GM23248 (cell line): ENCODE results near the gene ADAM19. TPM values are rescaled to one million over a fixed set of nuclear protein-coding genes. Genes with fewer than 3 reads are reported as not detected.

Experiments
- DNase-seq: peaks from one replicate; pipeline ENCODE4 v3.0.0-alpha.2; 2015
- H2AFZ ChIP-seq: fragments of 200-600 bp; sonication (generic); 2 replicates; pipeline ENCODE4 v1.6.1; 2016; ENCODE audit warnings: antibody characterized with exemption
- H3F3A ChIP-seq: fragments of 200-600 bp; sonication (generic); 2 replicates; pipeline ENCODE4 v1.6.1; 2016; ENCODE audit warnings: mild to moderate bottlenecking, antibody characterized with exemption, mixed run types; ENCODE audit not compliant: insufficient read depth
- H3K27ac ChIP-seq: fragments of 200-600 bp; sonication (generic); 2 replicates; pipeline ENCODE4 v1.5.1; 2016; ENCODE audit warnings: mild to moderate bottlenecking
- H3K27me3 ChIP-seq: fragments of 200-600 bp; sonication (generic); replicated peaks from 2 replicates; pipeline ENCODE4 v1.6.1; 2016; ENCODE audit warnings: mild to moderate bottlenecking; ENCODE audit not compliant: insufficient read depth
- H3K36me3 ChIP-seq: fragments of 200-600 bp; sonication (generic); 2 replicates; pipeline ENCODE4 v1.6.1; 2016; ENCODE audit warnings: low read depth, mild to moderate bottlenecking
- H3K4me1 ChIP-seq: fragments of 200-600 bp; sonication (generic); 2 replicates; pipeline ENCODE4 v1.6.1; 2016; ENCODE audit warnings: mild to moderate bottlenecking; ENCODE audit not compliant: insufficient read depth
- H3K4me2 ChIP-seq: fragments of 200-600 bp; sonication (generic); one replicate; pipeline ENCODE4 v1.6.1; 2016; ENCODE audit warnings: mild to moderate bottlenecking; ENCODE audit not compliant: unreplicated experiment
- H3K4me3 ChIP-seq: fragments of 200-600 bp; sonication (generic); 2 replicates; pipeline ENCODE4 v1.5.1; 2016; ENCODE audit warnings: mild to moderate bottlenecking
- H3K79me2 ChIP-seq: fragments of 200-600 bp; sonication (generic); 2 replicates; pipeline ENCODE4 v1.6.1; 2016; ENCODE audit warnings: mild to moderate bottlenecking; ENCODE audit not compliant: insufficient read depth
- H3K9ac ChIP-seq: fragments of 200-600 bp; sonication (generic); 2 replicates; pipeline ENCODE4 v1.6.1; 2016; ENCODE audit warnings: mild to moderate bottlenecking
- H3K9me2 ChIP-seq: fragments of 200-600 bp; sonication (generic); 2 replicates; pipeline ENCODE4 v1.6.1; 2016; ENCODE audit warnings: mixed run types, mild to moderate bottlenecking, moderate library complexity; ENCODE audit not compliant: insufficient read depth
- H3K9me3 ChIP-seq: fragments of 200-600 bp; sonication (generic); one replicate; pipeline ENCODE4 v1.6.1; 2017; ENCODE audit warnings: low read depth
- H4K20me1 ChIP-seq: fragments of 200-600 bp; sonication (generic); 2 replicates; pipeline ENCODE4 v1.6.0; 2016; ENCODE audit not compliant: insufficient read depth
- EZH2 ChIP-seq: fragments of 200-600 bp; sonication (generic); IDR thresholded peaks from 2 replicates; pipeline ENCODE4 v1.6.1; 2018; ENCODE audit warnings: antibody characterized with exemption, mild to moderate bottlenecking; ENCODE audit not compliant: insufficient read depth, poor library complexity, severe bottlenecking
- EZH2phosphoT487 ChIP-seq: fragments of 200-600 bp; sonication (generic); IDR thresholded peaks from 2 replicates; pipeline ENCODE4 v1.6.1; 2018; ENCODE audit warnings: antibody characterized with exemption, moderate library complexity, mild to moderate bottlenecking, low read depth; ENCODE audit not compliant: insufficient read depth
- WGBS, 2 experiments: methylation state at CpG; one replicate each; pipeline ENCODE4 v1.1.6; 2015 to 2017; ENCODE audit warnings: low lambda C conversion rate in 2 of 2, low coverage in 1 of 2; ENCODE audit errors: missing lambda C conversion rate in 2 of 2; 5-methylcytosine and 5-hydroxymethylcytosine counted together
- in situ Hi-C: fragments of 300-500 bp; cut with MboI; formaldehyde crosslinking; loops from 2 replicates; pipeline ENCODE4 v1.15.0; 2020
- polyA plus RNA-seq: library from polyadenylated mRNA; unstranded; fragments of >200 nt; fragmentation: Nextera tagmentation; extraction: Ambion mirVana; gene quantifications from 2 replicates; pipeline ENCODE4 v1.2.1, GENCODE V29; 2016
- total RNA-seq: library from RNA; depleted of rRNA; stranded (reverse); fragments of >200 nt; shearing (Covaris generic); gene quantifications from 2 replicates; pipeline ENCODE4 v1.2.3, GENCODE V29; 2014

ADAM19 gene
- total and polyA plus RNA-seq, 2 experiments from 2014 or later = 18.1 to 20.5 TPM

- no peaks in the 10 kb centered on the region for H3K36me3 ChIP-seq
- peak overlapping the region; percentile 67 for H3K27ac ChIP-seq
- H3K9me2 ChIP-seq = no peaks in the 10 kb centered on the region
- DNase-seq = peak; percentile 77
- H3K27me3 ChIP-seq = no peaks in the 10 kb centered on the region
- no peaks in the 10 kb centered on the region for H4K20me1 ChIP-seq
- 59 to 62% methylated on average over 4 of the region's 4 CpGs for WGBS, 2 experiments
- no peak overlapping the region for H2AFZ ChIP-seq
- TF ChIP-seq EZH2phosphoT487 (no peak), EZH2 (no peak)
- in situ Hi-C loops = no loop called here
- peaks cover 50% of the 10 kb centered on the region for H3F3A ChIP-seq
- H3K9me3 ChIP-seq = no peaks in the 10 kb centered on the region
- peaks cover 69% of the 10 kb centered on the region for H3K79me2 ChIP-seq
- no peak overlapping the region for H3K9ac ChIP-seq
- H3K4me3 ChIP-seq = peak overlapping the region; percentile 17
- peaks cover 50% of the 10 kb centered on the region for H3K4me1 ChIP-seq
- H3K4me2 ChIP-seq = peak overlapping the region; percentile 73
These were observed 17.5 kb downstream of the ADAM19 start for GRCh38 chr5:157558041-157558595.

DNA sequence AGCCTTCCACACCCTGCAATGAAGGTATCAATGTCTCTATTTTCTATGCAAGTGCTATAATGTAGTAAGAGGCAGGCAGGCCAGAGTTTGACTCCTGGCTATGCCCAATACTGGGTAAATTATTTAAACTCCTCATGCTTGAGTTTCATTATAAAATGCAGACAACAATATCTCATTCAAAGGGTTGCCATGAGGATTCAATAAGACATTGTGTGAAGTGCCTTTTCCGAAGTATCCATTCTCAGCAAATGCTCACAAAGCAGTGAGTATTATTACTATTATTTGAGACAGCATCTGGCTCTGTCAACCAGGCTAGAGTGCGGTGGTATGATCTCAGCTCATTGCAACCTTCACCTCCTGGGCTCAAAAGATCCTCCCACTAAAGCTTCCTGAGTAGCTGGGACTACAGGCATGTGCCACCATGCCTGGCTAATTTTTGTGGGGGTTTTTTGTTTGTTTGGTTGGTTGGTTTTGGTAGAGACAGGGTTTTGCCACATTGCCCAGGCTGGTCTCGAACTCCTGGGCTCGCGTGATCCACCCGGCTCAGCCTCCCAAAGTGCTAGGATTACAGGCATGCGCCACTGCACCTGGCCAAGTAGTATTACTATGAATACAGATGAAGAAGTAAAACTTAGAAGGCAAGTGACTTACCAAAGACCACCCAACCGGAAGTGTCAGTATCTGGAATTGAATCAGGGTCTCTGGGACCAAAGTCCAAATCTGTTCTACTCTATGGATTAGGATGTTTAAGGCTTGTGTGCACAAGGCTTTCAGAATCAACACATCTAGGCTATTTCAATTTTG is 18.8 kb downstream of the ADAM19 start:
- no peaks in the 10 kb centered on the region for H3K27me3 ChIP-seq
- H3K9ac ChIP-seq = no peak overlapping the region
- peaks cover 71% of the 10 kb centered on the region for H3K79me2 ChIP-seq
- H4K20me1 ChIP-seq = no peaks in the 10 kb centered on the region
- WGBS, 2 experiments = 98 to 99% methylated on average over 8 of the region's 8 CpGs
- in situ Hi-C loops = no loop called here
- H3K4me1 ChIP-seq = peaks cover 37% of the 10 kb centered on the region
- no peak overlapping the region for H3K27ac ChIP-seq
- no peak overlapping the region for H3K4me3 ChIP-seq
- H3F3A ChIP-seq = peaks cover 39% of the 10 kb centered on the region
- H3K9me3 ChIP-seq = no peaks in the 10 kb centered on the region
- no peak overlapping the region for H3K4me2 ChIP-seq
- H3K9me2 ChIP-seq = no peaks in the 10 kb centered on the region
- no peaks in the 10 kb centered on the region for H3K36me3 ChIP-seq
- no peak overlapping the region for H2AFZ ChIP-seq
- no peak for DNase-seq
- TF ChIP-seq EZH2phosphoT487 (no peak), EZH2 (no peak)

- TF ChIP-seq EZH2 (no peak), EZH2phosphoT487 (no peak)
- in situ Hi-C loops = no loop called here
- peaks cover 74% of the 10 kb centered on the region for H3K79me2 ChIP-seq
- no peak overlapping the region for H3K9ac ChIP-seq
- H3F3A ChIP-seq = peaks cover 29% of the 10 kb centered on the region
- no peaks in the 10 kb centered on the region for H3K9me2 ChIP-seq
- H3K27me3 ChIP-seq = no peaks in the 10 kb centered on the region
- 84 to 92% methylated on average over 4 of the region's 4 CpGs for WGBS, 2 experiments
- H2AFZ ChIP-seq = no peak overlapping the region
- no peaks in the 10 kb centered on the region for H3K36me3 ChIP-seq
- no peaks in the 10 kb centered on the region for H3K9me3 ChIP-seq
- no peak overlapping the region for H3K4me3 ChIP-seq
- no peak overlapping the region for H3K4me2 ChIP-seq
- no peak overlapping the region for H3K27ac ChIP-seq
- H4K20me1 ChIP-seq = no peaks in the 10 kb centered on the region
- peaks cover 27% of the 10 kb centered on the region for H3K4me1 ChIP-seq
- DNase-seq = no peak
These were observed 20.4 kb downstream of the ADAM19 start for GRCh38 chr5:157555037-157555640.

- Histone ChIP-seq H3K27ac (no peak overlapping the region), H3K4me1 (peaks cover 30% of the 10 kb centered on the region)
These were observed 21.2 kb downstream of the ADAM19 start for GRCh38 chr5:157554179-157555036.

More at GRCh38 chr5:157554179-157555036, 21.2 kb downstream of the ADAM19 start:
- no peak overlapping the region for H3K4me3 ChIP-seq
- no peak overlapping the region for H2AFZ ChIP-seq
- no peaks in the 10 kb centered on the region for H3K9me3 ChIP-seq
- H3K9me2 ChIP-seq = no peaks in the 10 kb centered on the region
- no peaks in the 10 kb centered on the region for H4K20me1 ChIP-seq
- no peak for TF ChIP-seq EZH2phosphoT487
- TF ChIP-seq EZH2 = no peak
- H3K79me2 ChIP-seq = peaks cover 81% of the 10 kb centered on the region
- 87 to 88% methylated on average over 10 of the region's 10 CpGs for WGBS, 2 experiments
- in situ Hi-C loops = no loop called here
- DNase-seq = no peak
- H3K9ac ChIP-seq = no peak overlapping the region
- no peaks in the 10 kb centered on the region for H3K36me3 ChIP-seq
- H3F3A ChIP-seq = peaks cover 35% of the 10 kb centered on the region
- H3K27me3 ChIP-seq = no peaks in the 10 kb centered on the region
- H3K4me2 ChIP-seq = no peak overlapping the region
